GM19452 (cell line): Measurements from ENCODE around the gene CIB2.
"Not testable (repeated sequence)": the region's sequence is repeated elsewhere in the genome, so short reads cannot be mapped to it uniquely, and the experiment has no call there.

Experiments
- ATAC-seq: cut with Tn5 transposase; IDR thresholded peaks from one replicate; pipeline ENCODE4 v1.9.1; 2021; ENCODE audit not compliant: unreplicated experiment

CIB2 gene

DNA sequence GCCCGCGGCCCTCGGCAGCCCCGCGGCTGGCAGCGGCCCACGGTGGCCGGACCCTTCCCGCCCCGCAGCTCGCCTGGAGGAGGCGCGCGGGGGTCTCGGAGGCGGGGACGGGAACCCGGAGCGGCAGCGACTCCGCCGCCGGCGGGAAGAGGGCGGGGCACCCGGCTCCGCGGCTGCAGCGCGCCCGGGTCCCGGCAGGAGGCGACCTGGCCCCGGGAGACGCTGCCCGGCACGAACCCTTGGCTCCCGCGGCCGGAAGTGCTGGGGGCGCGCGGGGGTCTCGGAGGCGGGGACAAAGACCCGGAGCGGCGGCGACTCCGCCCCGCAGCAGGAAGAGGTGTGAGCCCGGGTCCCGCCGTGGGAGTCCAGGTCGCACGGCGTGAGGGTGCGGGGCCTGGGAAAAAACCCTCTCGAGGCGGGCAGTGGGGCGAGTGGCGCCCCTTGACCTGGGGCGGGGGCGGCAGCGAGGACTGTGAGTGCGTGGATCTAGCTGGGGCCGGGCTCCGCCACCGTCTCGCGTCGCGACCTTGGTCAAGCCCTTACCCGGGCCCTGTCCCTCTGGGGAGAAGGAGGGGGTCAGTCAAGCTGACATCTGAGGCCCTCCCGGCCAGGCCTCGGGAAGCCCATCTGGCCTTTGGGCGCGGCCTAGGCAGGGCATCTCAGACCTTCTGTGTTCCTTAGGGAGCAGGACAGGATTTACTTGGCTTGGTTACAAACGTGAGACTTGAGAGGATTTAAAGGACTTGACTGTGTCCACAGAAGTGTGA lies at the start of gene CIB2:
Gene CIB2 (minus strand): TSS at position 151 of the 767 bp plus-strand sequence. CDS start 230 bp downstream, outside the sequence.
- peak; percentile 70 for ATAC-seq

- ATAC-seq = no peak
Measured at GRCh38 chr15:78179906-78180305, 48.7 kb upstream of the CIB2 start.

DNA sequence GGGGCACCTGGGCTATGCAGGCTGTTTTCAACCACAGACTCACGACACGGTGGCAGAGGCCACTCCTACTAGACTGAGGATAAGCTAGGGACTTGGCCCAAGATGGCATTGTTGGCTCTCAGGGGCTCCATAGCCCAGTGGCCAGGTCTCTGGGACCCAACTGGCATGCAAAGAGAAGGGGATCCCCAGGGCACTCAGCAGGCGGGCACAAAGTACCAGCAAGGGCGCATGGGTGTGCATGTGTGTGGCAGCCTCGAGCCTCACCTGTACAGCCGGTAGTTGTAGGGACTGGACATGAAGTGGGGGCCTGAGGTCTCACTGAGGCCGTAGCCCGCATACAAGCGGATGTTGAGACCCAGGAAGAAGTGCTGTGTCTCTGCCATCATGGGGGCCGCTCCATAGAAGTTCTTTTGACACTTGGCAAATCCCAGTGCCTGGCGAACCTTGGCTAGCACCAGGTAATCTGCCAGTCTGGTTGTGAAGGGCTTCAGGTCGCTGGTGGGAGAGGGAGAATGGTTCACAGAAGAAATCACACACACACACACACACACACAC lies 48.1 kb upstream of the CIB2 start:
- ATAC-seq = no peak

DNA sequence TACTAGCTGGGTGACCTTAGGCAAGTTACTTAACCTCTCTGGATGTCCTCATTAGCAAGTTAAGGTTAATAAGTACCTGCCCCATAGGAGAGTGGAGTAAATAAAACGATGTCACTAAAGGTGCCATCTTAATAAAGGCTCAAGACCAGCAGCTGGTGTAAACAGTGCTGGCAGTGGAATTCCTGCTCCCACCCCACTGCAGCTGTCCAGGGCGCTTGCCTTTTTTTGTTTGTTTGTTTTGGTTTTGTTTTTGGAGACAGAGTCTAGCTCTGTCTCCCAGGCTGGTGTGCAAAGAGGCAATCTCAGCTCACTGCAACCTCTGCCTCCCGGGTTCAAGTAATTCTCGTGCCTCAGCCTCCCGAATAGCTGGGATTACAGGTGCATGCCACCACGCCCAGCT lies 46.8 kb upstream of the CIB2 start:
- no peak for ATAC-seq

GRCh38 chr15:78177447-78177873 lies 46.2 kb upstream of the CIB2 start:
- no peak for ATAC-seq

DNA sequence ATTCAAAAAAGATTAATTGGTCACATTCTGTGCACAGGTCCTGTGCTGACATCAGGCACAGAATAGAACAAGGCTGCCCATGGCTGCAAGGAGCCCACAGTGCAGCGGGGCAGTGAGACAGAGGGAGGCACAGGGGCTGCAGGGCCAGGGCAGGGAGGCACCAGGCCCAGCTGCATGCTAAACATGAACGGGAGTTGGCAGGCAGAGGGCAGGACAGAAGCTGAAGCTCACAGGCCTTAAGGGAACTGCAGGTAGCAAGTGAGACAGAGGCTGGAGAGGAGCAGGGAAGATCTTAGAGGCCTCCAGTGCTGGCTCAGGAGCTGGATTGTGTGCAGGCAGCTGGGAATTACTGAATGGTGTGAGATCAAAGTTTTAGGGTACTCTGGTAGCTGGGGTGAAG lies 44.1 kb upstream of the CIB2 start:
- no peak for ATAC-seq

DNA sequence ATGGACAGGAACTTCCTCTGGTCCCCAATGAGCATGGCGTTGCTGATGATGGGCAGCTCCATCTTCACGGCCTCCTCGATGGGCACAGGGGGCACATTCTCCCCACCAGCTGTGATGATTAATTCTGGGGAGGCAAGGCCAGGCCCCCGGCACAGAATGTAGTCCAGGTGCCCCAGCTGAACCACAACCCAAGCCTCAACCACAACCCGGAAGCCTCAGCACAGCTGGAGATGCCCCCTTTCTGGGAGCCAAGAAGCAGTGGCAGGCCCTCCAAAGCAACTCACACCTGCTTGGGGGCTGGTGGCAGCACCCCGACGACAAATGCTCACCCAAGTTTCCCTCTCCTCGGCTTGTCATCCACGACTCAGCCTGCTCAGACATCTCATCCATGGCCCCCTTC lies 43.2 kb upstream of the CIB2 start:
- no peak for ATAC-seq

DNA sequence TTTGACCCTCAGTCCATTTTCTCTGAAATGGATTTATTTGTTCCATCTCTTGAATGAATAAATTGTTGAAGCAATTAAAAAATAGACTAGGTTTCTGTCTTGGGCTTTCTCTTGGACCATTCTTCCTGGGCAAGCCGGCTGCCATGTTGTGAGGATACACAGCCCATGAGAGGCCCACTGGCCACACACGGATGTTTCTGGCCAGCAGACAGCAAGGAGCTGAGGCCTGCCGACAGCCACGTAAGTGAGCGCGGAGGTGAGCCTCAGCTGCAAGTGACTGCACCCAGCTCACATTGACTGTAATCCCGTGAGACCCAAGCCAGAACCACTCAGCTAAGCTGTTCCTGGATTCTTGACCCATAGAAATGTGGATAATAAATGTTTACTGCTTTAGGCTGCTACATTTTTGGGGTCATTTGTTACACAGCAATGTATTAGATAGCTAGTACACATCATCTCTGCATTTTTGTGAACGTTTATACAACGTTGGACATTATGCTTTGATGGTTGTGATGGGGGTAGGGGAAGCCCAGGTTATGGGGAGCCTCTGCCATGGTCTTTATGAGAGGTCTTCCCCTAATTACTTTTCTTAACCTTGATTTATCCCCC lies 40.7 kb upstream of the CIB2 start:
- no peak for ATAC-seq

- ATAC-seq = peak; percentile 62
Measured at GRCh38 chr15:78170848-78171773, 39.9 kb upstream of the CIB2 start.

DNA sequence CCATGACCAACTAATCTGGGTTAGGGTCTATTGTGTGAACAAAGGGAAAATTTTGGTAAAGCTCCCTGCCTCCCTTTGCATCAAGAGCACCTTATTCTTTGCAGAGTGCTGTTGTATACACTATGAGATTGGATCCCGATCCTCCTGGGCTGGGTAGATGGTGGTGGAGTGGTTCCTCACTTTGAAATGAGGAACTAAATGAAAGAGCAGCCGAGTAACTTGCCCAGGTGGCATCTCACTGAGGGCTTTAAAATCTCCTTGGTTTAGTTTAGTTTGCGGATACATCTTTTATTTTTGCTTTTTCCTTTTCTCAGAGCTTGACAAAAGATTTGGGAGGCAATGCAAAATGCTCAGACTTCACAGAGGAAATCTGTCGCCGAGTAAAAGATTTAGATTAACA lies 37.4 kb upstream of the CIB2 start:
- no peak for ATAC-seq

DNA sequence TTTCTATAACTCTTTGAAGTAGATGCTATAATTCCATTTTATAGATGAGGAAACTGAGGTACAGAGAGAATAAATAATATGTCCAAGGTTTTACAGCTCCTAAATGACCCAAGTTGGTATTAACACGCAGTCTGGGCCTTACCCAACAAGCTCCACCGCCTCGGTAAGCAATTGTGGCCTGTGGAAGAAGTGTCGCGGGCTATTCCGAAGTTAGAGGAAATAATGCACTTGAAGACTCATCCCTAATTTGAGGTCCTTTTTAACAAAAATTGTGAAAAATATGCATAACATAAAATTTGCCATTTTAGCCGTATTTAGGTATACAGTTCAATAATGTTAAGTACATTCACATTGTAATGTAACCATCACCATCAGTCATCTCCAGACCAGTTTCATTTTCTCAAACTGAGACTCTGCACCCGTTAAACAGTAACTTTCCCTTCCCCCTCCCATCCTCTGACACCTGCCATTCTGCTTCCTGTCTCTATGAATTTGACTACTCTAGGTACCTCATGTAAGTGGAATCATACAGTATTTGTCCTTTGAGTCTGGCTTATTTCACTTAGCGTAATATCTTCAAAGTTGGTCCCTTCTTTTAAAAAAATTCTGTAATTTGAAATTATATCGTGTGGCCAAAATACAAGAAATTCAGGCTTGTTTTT lies 36.1 kb upstream of the CIB2 start:
- peak; percentile 76 for ATAC-seq

GRCh38 chr15:78164010-78164409 lies 32.8 kb upstream of the CIB2 start:
- ATAC-seq = no peak

DNA sequence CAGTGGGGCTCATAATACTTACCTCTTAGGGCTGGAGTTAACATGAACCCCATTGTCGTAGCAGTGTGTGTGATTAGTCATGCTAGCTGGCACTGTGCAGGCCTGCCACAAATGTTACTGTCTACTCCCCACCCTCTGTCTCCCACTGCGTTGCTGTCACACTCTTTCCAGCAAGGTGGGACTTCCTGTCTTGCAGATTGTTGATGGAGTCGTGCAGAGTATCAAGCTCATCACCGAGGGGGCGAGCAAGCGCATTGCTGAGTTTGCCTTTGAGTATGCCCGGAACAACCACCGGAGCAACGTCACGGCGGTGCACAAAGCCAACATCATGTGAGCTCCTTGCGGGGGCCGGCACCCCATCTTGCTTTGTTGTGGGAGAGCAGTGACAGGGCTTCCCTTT lies 30.8 kb upstream of the CIB2 start:
- no peak for ATAC-seq

DNA sequence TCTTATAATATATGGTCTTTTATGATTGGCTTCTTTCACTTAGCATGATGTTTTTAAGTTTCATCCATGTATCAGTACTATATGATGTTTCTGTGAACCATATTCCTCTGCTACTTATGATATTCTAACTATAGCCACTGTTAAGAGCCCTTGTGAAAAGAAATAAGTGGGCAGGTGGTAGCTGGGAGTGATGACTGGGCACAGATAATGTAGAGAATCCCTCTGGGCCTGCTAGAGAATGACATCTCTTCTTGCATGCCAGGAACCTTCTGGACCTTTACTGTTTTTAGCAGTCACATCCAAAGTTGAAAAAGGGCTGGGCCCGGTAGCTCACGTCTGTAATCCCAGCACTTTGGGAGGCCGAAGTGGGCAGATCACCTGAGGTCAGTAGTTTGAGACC lies 28.1 kb upstream of the CIB2 start:
- no peak for ATAC-seq

- no peak for ATAC-seq
Measured at GRCh38 chr15:78157203-78157602, 26.0 kb upstream of the CIB2 start.

DNA sequence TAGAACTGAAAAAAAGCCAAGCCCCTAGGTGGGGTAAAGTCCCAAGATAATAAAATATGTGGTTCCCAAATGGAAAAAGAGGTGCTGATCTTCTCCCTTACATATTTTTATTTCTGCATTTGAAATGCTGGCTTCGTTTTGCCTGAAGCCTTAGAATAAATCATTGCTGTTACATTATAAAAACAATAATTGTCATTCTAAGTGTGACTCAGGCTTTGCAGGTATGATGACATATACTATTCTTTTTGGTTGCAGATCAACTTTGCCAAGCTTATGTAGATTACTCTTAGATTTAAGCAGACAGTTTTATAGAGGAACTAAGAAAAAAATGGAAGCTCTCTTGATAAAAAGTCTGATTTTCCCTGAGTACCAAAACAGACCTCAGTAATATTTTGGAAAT lies 25.4 kb upstream of the CIB2 start:
- ATAC-seq = no peak

GRCh38 chr15:78155355-78155939 lies 24.2 kb upstream of the CIB2 start:
- no peak for ATAC-seq

GRCh38 chr15:78154955-78155354 lies 23.7 kb upstream of the CIB2 start:
- no peak for ATAC-seq

- ATAC-seq = not testable (repeated sequence)
Measured at GRCh38 chr15:78151075-78151474, 19.8 kb upstream of the CIB2 start.
